IPS-18c (cell line): ENCODE measurements around the gene BBX.
"Not testable (repeated sequence)": the region's sequence is repeated elsewhere in the genome, so short reads cannot be mapped to it uniquely, and the experiment has no call there.

ENCODE experiments used
- H3K4me3 ChIP-seq: 2 replicates; pipeline ENCODE4 v1.7.0; 2013; ENCODE audit warnings: low read depth, mild to moderate bottlenecking, low read length, moderate library complexity; ENCODE audit not compliant: insufficient read depth
- H3K9me3 ChIP-seq: one replicate; pipeline ENCODE4 v1.6.1; 2013; ENCODE audit warnings: mild to moderate bottlenecking, low read length, moderate library complexity; ENCODE audit not compliant: control insufficient read depth, insufficient read depth

BBX gene

DNA sequence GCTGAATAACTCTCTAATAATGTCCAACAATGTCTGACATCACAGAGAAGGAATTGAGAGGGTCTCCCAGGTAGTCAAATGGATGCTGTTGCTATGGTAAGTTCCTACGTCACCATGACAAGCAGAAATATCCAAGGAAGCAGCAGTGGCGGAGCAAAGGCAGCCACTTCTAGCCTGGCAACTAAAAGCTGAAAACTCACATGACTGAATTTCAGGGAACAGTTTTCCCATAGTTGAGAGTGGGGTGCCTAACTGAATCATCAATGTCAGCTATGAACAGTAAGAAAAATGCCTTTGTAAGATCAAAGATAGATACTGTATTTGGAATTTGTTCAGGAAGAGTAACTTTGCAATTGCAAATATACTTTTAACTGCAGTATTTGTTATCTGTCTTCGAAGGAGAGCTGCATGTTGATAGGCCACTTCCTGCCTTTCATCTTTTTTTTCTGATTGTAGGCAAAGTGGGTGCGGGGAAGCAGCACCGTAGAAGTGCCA is 161.7 kb downstream of the BBX start:
- Histone ChIP-seq H3K9me3 (no peaks in the 10 kb centered on the region), H3K4me3 (no peak overlapping the region)

DNA sequence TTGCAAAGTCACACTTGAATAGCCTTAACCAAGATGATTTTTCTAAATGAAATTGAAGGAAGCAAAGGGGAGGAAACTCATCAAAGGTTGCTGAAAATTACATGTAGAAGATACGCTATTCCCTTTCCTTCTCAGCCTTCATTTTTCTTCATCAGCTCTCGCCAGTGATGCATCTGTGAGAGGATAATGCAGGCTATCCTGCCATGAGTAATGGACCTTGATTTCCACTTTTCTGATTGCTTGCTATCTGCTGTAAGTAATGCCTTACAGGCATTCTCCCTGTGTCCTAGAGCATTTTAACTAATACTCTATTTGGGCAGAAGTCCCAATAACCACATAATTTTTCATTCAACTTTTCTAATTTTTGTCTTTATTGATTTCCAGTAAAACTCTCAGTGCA is 162.6 kb downstream of the BBX start:
- no peaks in the 10 kb centered on the region for H3K9me3 ChIP-seq
- no peak overlapping the region for H3K4me3 ChIP-seq

- H3K9me3 ChIP-seq: no peaks in the 10 kb centered on the region
Observed at GRCh38 chr3:107687056-107687581, 164.4 kb downstream of the BBX start.

GRCh38 chr3:107689355-107689754 is 166.6 kb downstream of the BBX start:
- H3K9me3 ChIP-seq: no peaks in the 10 kb centered on the region

More at GRCh38 chr3:107687056-107687581, 164.4 kb downstream of the BBX start:
- H3K4me3 ChIP-seq: no peak overlapping the region

DNA sequence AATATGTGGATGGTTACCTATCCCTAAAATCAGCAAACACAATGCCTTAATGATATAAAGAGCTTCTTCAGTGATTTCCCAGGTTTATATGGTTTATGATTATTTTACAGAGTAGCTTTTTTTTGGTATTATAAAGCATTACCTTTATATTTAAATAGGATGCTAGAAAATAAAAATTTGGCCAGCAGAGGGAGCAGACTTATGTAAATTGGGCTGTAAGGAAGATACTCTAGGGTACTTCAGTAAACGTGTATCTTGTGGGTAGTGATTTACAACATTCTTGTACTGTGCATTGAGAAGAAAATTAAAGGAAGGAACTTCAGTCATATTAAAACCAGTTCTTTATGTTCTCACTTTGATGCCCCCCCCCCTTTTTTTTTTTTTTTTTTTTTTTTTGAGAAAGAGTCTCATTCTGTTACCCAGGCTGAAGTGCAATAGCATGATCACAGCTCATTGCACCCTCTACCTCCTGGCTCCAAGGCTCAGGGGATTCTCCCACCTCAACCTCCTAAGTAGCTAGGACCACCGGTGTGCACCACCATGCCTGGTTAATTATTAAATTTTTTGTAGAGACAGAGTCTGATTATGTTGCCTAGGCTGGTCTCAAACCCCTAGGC is 167.9 kb downstream of the BBX start:
- Histone ChIP-seq H3K9me3 (no peaks in the 10 kb centered on the region), H3K4me3 (no peak overlapping the region)

More at GRCh38 chr3:107689355-107689754, 166.6 kb downstream of the BBX start:
- no peak overlapping the region for H3K4me3 ChIP-seq

GRCh38 chr3:107691984-107692383 is 169.2 kb downstream of the BBX start:
- not testable (repeated sequence) for H3K4me3 ChIP-seq, H3K9me3 ChIP-seq

DNA sequence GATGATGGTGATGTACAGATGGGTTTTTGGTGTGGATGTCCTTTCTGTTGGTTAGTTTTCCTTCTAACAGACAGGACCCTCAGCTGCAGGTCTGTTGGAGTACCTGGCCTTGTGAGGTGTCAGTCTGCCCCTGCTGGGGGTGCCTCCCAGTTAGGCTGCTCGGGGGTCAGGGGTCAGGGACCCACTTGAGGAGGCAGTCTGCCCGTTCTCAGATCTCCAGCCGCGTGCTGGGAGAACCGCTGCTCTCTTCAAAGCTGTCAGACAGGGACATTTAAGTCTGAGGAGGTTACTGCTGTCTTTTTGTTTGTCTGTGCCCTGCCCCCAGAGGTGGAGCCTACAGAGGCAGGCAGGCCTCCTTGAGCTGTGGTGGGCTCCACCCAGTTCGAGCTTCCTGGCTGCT is 174.6 kb downstream of the BBX start:
- H3K4me3 ChIP-seq, H3K9me3 ChIP-seq: not testable (repeated sequence)

GRCh38 chr3:107697855-107698254 is 175.1 kb downstream of the BBX start:
- not testable (repeated sequence) for H3K9me3 ChIP-seq
- H3K4me3 ChIP-seq: peak overlapping the region; percentile 57

DNA sequence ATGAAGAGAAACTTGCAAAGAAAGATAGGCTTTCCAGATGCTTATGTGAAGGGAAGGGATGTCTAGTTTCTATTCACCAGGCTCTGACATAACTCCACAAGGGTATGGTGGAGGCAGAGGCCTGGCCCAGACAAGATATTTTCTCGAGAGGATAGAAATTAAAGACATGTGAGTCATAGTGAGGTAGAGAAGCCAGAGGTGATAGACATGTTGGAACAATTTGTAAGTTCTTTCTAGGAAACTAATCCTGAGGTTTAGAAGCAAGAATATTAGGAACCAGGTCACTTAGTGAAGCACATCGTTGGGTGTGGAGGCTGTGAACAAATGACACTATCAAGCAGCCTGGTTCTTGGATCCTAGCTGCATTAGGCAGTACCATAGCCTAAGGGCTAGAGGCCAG is 176.9 kb downstream of the BBX start:
- Histone ChIP-seq H3K4me3 (no peak overlapping the region), H3K9me3 (no peaks in the 10 kb centered on the region)

- H3K4me3 ChIP-seq: no peak overlapping the region
- H3K9me3 ChIP-seq: no peaks in the 10 kb centered on the region
Observed at GRCh38 chr3:107701299-107701698, 178.5 kb downstream of the BBX start.

- H3K9me3 ChIP-seq: no peaks in the 10 kb centered on the region
Observed at GRCh38 chr3:107704477-107704876, 181.7 kb downstream of the BBX start.

GRCh38 chr3:107705046-107705445 is 182.3 kb downstream of the BBX start:
- H3K4me3 ChIP-seq: no peak overlapping the region
- no peaks in the 10 kb centered on the region for H3K9me3 ChIP-seq

More at GRCh38 chr3:107704477-107704876, 181.7 kb downstream of the BBX start:
- no peak overlapping the region for H3K4me3 ChIP-seq

DNA sequence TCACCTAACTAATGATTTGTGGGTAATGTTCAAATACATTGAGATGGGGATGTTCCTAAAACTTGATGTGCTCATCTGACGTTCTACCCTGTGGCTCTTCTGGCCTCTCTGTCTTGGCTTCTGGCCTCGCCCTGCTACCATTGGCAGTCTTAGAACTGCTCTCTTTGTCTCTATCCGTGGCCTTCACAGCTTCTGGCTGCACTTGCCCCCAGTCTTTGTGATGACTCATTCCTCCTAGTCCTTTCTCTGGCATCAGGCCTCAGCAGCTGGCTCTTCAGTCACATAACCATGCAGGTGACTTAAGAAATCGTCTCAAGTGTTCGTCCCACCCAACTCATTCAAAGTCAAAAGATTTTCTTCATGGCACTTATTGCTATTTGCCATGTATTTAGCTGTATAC is 188.1 kb downstream of the BBX start:
- Histone ChIP-seq H3K9me3 (no peaks in the 10 kb centered on the region), H3K4me3 (no peak overlapping the region)

- no peak overlapping the region for H3K4me3 ChIP-seq
- no peaks in the 10 kb centered on the region for H3K9me3 ChIP-seq
Observed at GRCh38 chr3:107716734-107717133, 194.0 kb downstream of the BBX start.

- H3K9me3 ChIP-seq: no peaks in the 10 kb centered on the region
- no peak overlapping the region for H3K4me3 ChIP-seq
Observed at GRCh38 chr3:107718547-107718946, 195.8 kb downstream of the BBX start.

DNA sequence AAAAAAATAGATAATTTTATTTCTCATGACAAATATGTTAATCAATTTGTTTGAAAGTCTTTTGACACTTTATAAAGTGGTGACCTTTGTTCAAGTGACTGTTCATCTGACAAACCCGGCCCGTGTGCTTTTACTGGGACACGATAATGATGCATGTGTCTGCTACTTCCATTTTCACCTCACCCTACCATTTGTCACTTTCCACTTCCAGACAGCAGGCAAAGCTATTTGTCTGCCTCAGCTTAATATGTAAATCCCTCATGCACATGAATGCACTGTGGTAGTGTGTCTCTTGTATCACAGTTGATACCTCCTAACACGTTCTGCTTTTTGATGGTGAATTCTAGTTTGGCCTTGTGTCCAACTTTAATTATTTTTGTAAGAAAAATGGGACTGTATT is 204.3 kb downstream of the BBX start:
- no peaks in the 10 kb centered on the region for H3K9me3 ChIP-seq

GRCh38 chr3:107729686-107730085 is 206.9 kb downstream of the BBX start:
- H3K4me3 ChIP-seq: no peak overlapping the region
- H3K9me3 ChIP-seq: no peaks in the 10 kb centered on the region

More for the DNA sequence above, 204.3 kb downstream of the BBX start:
- H3K4me3 ChIP-seq: no peak overlapping the region

GRCh38 chr3:107734317-107734716 is 211.6 kb downstream of the BBX start:
- no peak overlapping the region for H3K4me3 ChIP-seq
- H3K9me3 ChIP-seq: no peaks in the 10 kb centered on the region

GRCh38 chr3:107737914-107738313 is 215.2 kb downstream of the BBX start:
- no peaks in the 10 kb centered on the region for H3K9me3 ChIP-seq
- H3K4me3 ChIP-seq: no peak overlapping the region
